NB4 (cell line): ENCODE measurements around the gene CDKAL1.
"Not testable (repeated sequence)": the region's sequence is repeated elsewhere in the genome, so short reads cannot be mapped to it uniquely, and the experiment has no call there.

ENCODE experiments used
- DNase-seq: peaks from one replicate; pipeline ENCODE4 v3.0.0; 2010; ENCODE audit warnings: low read depth
- H3K4me3 ChIP-seq: one replicate; pipeline ENCODE4 v1.5.1; 2011; ENCODE audit warnings: mild to moderate bottlenecking, low read depth, low read length, moderate library complexity
- CTCF ChIP-seq: IDR thresholded peaks from one replicate; pipeline ENCODE4 v1.5.1; 2012; ENCODE audit warnings: low read depth, low read length
- MAX ChIP-seq: IDR thresholded peaks from 2 replicates; pipeline ENCODE4 v1.6.1; 2011; ENCODE audit warnings: low read depth, low read length
- MYC ChIP-seq: IDR thresholded peaks from 2 replicates; pipeline ENCODE4 v1.6.1; 2011; ENCODE audit warnings: low read depth, low read length
- POLR2A ChIP-seq: IDR thresholded peaks from 2 replicates; pipeline ENCODE4 v1.6.1; 2011; ENCODE audit warnings: mild to moderate bottlenecking; ENCODE audit not compliant: insufficient read length; ENCODE audit errors: extremely low read depth

Gene CDKAL1

GRCh38 chr6:20647585-20647984, 113.3 kb downstream of the CDKAL1 start:
- TF ChIP-seq POLR2A, result no peak
- no peak for TF ChIP-seq CTCF
- TF ChIP-seq MAX, result no peak
- no peak for TF ChIP-seq MYC
- DNase-seq, result no peak
- no peak overlapping the region for H3K4me3 ChIP-seq

- H3K4me3 ChIP-seq, DNase-seq: not testable (repeated sequence)
Observed at GRCh38 chr6:20649696-20650470, 115.6 kb downstream of the CDKAL1 start.

- H3K4me3 ChIP-seq, result no peak overlapping the region
- TF ChIP-seq CTCF (no peak), POLR2A (no peak), MAX (no peak), MYC (no peak)
- DNase-seq, result no peak
Observed at GRCh38 chr6:20652299-20653084, 118.2 kb downstream of the CDKAL1 start.

- DNase-seq, result no peak
- H3K4me3 ChIP-seq, result no peak overlapping the region
- TF ChIP-seq MYC (no peak), CTCF (no peak), POLR2A (no peak)
Observed at GRCh38 chr6:20653085-20653479, 118.8 kb downstream of the CDKAL1 start.

GRCh38 chr6:20655317-20655716, 121.1 kb downstream of the CDKAL1 start:
- no peak for DNase-seq
- TF ChIP-seq MYC (no peak), CTCF (no peak), POLR2A (no peak), MAX (no peak)
- H3K4me3 ChIP-seq, result no peak overlapping the region

GRCh38 chr6:20657274-20657800, 123.1 kb downstream of the CDKAL1 start:
- H3K4me3 ChIP-seq, result no peak overlapping the region
- DNase-seq, result no peak
- TF ChIP-seq CTCF (no peak), POLR2A (no peak), MYC (no peak), MAX (no peak)
